Retinal pigment epithelial cell (primary cell): ENCODE measurements around the gene FGF14.

Source experiments
- DNase-seq: peaks from one replicate; pipeline ENCODE4 v3.0.0-alpha.2; 2010; ENCODE audit warnings: low read depth
- H3K4me3 ChIP-seq: 2 replicates; pipeline ENCODE4 v1.5.1; 2011; ENCODE audit warnings: mild to moderate bottlenecking, low read length, control low read depth, moderate library complexity
- CTCF ChIP-seq: conservative IDR thresholded peaks from 2 replicates; pipeline ENCODE4 v1.5.1; 2011; ENCODE audit warnings: low read depth, low read length, control low read depth, inconsistent platforms

Gene FGF14

DNA sequence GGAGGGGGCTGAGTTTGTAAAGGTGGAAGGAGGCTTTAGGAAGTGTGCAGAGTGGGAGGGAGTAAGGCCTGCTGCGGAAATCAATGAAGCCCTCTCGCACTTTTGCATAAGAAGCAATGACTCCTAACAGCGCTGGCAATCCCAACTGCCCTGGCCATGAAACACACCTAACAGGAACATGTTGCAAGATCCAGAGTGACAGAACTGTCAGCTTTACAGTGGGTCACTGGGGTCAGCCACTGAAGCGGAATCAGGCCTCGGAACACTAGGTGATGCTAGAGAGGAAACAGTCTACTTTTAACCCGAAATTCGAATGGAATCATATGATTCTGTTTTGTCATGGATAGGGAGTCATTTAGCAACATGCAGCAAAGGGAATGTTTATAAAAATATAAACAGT, 54.4 kb downstream of the FGF14 start:
- TF ChIP-seq CTCF, result no peak
- H3K4me3 ChIP-seq, result no peak overlapping the region
- no peak for DNase-seq

DNA sequence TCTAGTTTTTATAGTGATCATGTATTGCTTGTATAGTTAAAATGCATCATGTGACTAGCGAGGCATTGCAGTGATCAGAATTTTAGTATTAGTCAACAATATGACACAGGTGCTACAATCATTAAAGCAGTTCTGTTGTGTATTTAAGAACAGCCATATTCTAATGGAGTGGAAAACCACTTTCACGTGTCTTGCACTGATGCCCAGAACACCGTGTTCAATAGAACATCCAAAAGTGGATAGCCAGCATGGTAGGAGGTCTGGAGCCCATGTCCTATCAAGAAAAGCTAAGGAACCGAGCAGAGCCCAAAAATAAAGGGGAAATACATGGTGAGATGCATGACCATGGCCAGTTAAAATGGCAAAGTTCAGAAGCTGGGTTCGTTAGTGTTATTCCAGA, 55.1 kb downstream of the FGF14 start:
- TF ChIP-seq CTCF, result no peak

GRCh38 chr13:102344410-102344809, 57.4 kb downstream of the FGF14 start:
- H3K4me3 ChIP-seq, result no peak overlapping the region
- no peak for DNase-seq
- no peak for TF ChIP-seq CTCF

More for the DNA sequence above, 55.1 kb downstream of the FGF14 start:
- no peak for DNase-seq
- H3K4me3 ChIP-seq, result no peak overlapping the region

GRCh38 chr13:102333320-102334198, 68.3 kb downstream of the FGF14 start:
- DNase-seq, result no peak
- no peak for TF ChIP-seq CTCF
- no peak overlapping the region for H3K4me3 ChIP-seq

DNA sequence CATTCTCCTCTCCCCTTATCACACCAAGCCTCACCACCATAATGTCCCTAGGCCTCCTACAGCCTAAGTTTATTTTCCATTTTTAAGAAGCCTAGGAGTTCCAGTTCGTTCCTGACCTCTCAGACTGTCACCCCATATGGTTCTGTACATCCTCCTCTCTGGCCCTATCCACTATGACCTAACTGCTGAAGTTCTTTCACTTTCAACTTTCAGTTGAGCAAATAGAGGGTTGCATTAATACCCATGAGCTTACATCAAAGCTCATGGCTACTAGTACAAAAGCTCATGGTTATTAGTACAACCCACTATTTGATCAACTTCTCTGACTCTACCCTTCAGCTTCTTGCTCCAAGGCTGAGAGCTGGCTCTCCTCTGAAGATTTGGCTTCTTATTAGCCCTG, 72.9 kb downstream of the FGF14 start:
- H3K4me3 ChIP-seq, result no peak overlapping the region
- no peak for TF ChIP-seq CTCF
- no peak for DNase-seq

DNA sequence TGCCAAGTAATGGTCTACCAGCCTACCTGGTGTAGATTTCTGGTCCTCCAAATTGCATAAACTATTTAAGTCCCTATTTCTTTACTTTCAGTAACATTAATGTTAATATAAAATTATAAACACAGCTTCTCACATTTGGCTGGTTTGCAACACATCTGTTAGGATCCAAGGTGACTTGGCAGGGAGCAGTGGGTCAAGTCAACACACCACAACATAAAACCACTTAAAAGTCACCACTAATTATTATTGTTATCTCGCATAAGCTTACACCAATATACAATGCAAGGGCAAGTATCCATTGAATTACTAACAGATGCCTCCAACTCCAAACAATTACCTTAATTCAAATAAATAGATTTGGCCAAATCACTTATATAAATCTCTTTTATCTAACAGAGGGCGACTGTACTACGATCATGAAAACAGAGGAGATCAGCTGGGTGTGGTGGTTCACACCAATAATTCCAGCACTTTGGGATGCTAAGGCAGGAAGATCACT, 74.7 kb downstream of the FGF14 start:
- no peak for DNase-seq
- TF ChIP-seq CTCF, result no peak
- no peak overlapping the region for H3K4me3 ChIP-seq
